ENCODE measurements around the gene ULBP3.
"Not testable (repeated sequence)": the region's sequence is repeated elsewhere in the genome, so short reads cannot be mapped to it uniquely, and the experiment has no call there.

ULBP3 gene

DNA sequence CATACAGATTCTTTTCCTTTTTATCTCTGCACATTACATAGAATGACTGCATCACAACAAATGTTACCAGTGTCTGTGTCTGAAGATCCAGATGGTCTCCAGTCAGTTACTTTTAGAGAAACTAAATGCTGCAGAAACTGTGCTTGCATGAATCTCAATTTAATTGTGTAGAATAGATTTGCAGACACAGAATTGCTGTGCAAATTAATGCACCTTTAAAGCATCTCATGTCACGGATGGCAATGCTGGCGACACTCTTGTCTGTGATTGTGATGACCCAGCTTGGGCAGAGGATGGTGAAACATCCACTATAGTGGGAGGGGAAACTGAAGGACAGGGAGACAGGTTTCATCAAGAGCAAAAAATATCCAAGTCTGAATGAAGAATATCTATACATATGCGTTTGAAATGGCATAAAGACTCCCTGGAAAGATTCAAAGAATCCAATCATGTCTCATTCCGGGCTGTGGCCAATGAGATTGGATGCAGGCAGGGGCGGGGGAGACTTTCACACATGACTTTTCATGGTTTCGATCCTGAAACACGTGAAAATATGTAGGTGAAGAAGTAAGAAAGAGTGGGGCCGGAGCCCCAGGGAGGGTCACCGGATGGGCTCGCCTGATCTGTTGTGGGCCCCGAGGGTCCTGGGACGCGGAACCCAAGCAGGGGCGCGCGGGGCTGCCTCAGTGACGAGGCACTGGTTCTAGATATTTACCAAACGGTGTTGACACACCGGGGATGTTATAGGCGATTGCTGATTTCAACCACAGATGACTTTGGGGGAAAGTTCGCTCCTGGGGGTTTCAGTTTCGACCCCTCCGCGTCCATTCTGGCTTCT, 54.9 kb downstream of the ULBP3 start:
- not testable (repeated sequence) for FAIRE-seq

GRCh38 chr6:150012846-150013784, 55.8 kb downstream of the ULBP3 start:
- FAIRE-seq: not testable (repeated sequence)
